LNCaP clone FGC (cell line): ENCODE results near the gene C11orf24.
A peak's percentile ranks its signal among the peaks of the same experiment; 100 is the strongest.

Experiments used
- DNase-seq: peaks from one replicate; pipeline ENCODE4 v3.0.0-alpha.2; 2011; ENCODE audit warnings: low read depth
- H3K4me3 ChIP-seq: 2 replicates; pipeline ENCODE4 v1.5.1; 2011; ENCODE audit warnings: mild to moderate bottlenecking, low read depth, low read length, control low read depth
- TF ChIP-seq, protein P1 (sequence below): IDR thresholded peaks from 2 replicates; pipeline ENCODE4 v1.5.1; 2012; ENCODE audit warnings: mild to moderate bottlenecking; ENCODE audit not compliant: control insufficient read depth, insufficient read depth; ENCODE audit errors: extremely low read depth

Gene C11orf24

DNA sequence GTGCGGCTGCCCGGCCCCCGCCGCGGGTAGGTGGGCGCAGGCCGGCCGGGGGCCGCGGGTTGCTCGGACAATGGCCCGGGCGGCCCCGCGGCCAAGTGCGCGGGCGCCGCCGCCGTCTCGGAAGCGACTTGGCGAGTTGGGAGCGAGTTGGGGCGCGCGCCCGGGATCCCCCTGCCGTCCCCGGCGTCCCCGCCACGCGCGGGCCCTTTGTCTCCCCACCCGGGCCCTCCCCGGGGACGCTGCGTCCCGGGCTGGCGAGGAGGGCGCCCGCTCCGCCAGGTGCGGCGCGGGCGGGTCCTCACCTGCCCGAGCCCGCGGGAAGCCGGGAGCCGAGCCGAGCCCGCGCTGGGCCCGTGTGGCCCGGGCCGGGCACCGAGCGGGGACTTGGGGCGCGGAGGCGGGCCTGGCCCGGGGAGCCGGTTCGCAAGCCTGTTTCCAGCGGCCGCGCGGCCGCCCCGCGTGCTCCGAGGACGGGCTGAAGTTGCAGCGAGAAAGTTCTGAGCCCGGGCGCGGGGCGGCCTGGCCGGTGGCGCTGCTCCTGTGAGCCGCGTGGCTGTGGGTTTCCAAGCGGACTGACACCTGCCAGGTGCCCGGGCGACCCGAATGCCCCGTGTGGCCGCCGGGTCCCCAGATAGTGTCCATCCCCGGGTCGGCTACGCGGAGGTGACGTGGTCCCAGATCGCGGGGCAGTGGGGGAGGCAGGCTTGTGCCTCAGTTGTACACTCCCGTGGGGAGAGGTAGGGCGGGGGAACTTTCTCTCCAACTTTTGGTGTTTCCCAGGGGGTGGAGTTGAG, 41.2 kb upstream of the C11orf24 start:
- DNase-seq, result no peak
- TF ChIP-seq, protein P1, sequence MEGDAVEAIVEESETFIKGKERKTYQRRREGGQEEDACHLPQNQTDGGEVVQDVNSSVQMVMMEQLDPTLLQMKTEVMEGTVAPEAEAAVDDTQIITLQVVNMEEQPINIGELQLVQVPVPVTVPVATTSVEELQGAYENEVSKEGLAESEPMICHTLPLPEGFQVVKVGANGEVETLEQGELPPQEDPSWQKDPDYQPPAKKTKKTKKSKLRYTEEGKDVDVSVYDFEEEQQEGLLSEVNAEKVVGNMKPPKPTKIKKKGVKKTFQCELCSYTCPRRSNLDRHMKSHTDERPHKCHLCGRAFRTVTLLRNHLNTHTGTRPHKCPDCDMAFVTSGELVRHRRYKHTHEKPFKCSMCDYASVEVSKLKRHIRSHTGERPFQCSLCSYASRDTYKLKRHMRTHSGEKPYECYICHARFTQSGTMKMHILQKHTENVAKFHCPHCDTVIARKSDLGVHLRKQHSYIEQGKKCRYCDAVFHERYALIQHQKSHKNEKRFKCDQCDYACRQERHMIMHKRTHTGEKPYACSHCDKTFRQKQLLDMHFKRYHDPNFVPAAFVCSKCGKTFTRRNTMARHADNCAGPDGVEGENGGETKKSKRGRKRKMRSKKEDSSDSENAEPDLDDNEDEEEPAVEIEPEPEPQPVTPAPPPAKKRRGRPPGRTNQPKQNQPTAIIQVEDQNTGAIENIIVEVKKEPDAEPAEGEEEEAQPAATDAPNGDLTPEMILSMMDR, result no peak
- H3K4me3 ChIP-seq, result peak overlapping the region; percentile 74

DNA sequence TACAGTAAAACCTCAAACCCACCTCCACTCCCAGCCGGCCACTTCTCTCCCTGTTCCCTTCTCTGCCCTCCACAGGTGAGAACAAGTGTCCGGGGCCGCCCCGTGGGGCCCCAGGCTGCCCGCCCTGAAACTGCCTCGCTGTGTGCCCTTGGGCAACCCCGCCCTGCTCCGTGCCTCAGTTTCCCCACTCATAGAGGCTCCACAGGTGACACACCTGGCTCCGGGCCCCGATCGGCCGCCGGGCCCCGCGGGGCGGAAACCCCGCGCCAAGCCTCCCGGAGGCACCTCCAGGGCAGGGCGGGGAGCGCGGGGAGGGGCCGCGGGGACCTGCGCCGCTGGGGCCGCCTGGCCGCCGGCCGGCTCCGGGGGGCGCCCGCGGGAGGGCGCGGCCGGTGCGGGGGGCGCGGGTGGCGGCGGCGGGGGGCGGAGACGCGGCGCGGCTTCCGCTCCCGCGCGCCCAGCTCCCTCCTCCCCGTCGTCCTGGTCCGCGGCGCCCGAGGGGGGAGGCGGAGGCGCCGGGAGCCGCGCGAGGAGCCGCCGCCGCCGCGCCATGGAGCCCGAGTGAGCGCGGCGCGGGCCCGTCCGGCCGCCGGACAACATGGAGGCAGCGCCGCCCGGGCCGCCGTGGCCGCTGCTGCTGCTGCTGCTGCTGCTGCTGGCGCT, 40.5 kb upstream of the C11orf24 start, which contains the start of gene LRP5:
LRP5 (plus strand) TSS at position 475 of the 663 bp plus-strand sequence; CDS start at position 599, 124 bp downstream.
- TF ChIP-seq, protein P1, result no peak
- peak within 1 kb of the TSS; percentile 74 for H3K4me3 ChIP-seq
- no peak for DNase-seq

DNA sequence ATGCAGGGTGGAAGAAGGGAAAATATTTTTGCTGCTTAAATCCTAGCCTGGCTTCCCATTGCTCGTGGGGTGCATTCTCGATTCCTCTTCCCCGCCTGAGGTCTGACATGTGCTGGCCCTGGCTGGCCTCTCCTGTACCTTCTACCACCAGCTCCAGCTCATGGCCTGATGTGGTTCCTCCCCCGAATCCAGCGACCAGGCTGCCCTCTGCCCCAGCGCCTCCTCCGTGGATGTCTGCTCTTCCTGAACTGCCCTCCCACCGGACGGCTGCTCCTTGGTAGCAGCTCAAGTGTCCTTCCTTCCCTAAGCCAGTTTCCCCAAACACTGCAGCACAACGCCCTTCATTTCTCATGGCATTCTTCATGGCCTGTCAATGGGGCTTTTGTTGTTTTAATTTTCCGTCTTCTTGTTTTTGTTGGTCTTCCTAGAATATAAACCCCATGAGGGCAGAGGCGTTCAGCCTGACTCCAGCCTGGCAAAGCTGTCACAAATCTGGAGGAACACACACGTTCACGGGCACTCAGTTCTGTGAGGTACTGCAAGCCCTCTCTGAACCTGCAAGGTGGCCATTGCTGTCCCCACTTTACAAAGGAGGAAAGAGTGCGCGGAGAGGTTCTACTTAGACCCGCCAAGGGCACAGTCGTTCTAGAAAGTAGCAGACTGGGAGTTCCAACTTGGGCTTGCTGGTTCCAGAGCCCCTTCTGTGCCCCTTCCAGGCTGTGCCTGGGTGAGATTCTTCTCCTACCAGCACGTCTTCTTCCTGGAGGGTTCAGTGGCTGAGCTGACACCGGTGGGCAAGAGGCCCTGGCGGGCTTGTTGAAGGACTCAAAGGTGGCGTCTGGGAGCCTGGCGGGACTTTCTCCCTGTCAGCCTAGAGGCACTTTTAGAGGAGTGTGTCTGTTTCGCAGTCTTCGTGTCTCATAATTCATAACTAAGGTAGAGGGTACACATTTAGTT, 39.7 kb upstream of the C11orf24 start:
- no peak for DNase-seq

DNA sequence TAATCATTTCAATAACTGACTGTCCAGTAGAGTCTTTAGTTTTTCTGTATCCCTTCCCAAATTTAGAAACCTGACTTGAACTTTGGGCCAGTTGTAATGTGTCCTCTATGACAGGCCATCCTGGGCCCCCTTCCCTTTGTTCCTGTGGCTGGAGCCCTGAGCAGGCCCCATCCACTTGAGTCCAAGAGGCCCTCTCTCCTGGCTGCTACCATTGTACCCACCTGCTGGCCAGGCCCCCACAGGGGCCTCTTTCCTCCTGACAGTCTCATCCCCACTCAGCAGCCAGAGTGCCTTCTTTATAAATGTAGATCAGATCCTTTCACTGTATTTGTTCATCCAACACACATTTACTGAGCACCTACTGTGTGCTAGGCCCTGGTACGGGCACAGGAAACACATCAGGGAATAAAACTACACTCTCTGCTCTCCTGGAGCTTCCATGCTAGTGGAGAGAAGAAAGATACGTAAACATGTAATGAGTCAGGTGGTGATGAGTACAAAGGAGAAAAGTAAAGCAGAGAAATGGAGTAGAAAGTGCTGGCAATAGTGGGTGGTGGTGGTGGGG, 37.9 kb upstream of the C11orf24 start:
- DNase-seq, result no peak
- H3K4me3 ChIP-seq, result no peak overlapping the region
- TF ChIP-seq, protein P1, result no peak

More for the DNA sequence above, 39.7 kb upstream of the C11orf24 start:
- peak overlapping the region; percentile 55 for H3K4me3 ChIP-seq
- TF ChIP-seq, protein P1, result no peak

DNA sequence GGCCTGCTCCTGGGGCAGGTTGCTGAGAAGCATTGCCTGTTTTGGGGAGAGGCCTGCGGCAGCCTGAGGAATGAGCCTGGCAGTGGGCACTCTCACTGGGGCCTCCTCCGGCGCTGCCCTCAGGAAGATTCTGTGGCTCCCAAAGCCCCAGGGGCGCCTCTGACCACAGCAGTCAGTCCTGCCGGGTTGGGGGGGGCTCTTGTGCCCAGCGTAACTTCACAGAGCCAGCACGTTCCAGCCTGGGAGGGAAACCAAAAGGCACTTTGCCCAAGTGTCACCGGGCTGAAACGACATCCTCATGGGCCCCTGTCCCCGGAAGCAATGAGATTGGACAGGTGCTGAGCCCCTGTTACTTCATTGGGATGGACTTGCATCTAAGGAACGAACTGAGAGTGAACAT, 36.3 kb upstream of the C11orf24 start:
- H3K4me3 ChIP-seq, result no peak overlapping the region
- DNase-seq, result no peak
- TF ChIP-seq, protein P1, result no peak

DNA sequence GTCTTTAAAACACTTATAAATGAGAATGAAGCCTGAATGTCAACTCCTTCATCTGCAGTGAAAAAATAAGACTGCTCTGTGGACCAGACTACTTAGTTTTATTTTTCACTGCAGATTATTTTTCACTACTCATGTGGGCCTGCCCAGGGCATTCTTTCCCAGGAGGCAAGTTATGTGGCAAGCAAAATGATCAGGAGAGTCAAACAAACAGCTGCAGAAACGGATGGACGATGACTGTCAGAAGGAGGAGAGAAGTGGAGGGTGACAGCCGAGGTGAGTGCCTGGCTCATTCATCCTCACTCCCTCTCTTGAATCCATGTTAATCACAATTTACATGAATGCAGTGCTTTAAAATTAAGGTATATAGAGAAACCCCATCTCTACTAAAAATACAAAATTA, 34.9 kb upstream of the C11orf24 start:
- TF ChIP-seq, protein P1, result no peak
- DNase-seq, result no peak
- H3K4me3 ChIP-seq, result no peak overlapping the region
